ENCODE results near the gene BIRC7. TPM values are rescaled to one million over a fixed set of nuclear protein-coding genes. Genes with fewer than 3 reads are reported as not detected.

Gene BIRC7
- total RNA-seq, 1 experiment from 2014 or later, result 0.96 TPM

GRCh38 chr20:63264519-63264918, 28.8 kb downstream of the BIRC7 start:
- TF ChIP-seq CTCF (IDR thresholded peaks at IDR 0.05 in 2 of 3, conservative IDR thresholded peaks at IDR 0.05 in 1 of 3; ENCODE audit: borderline replicate concordance in 1 of 3, insufficient read depth in 1 of 3, low read depth in 2 of 3, low read length in 2 of 3) (no peak), ELF1 (IDR thresholded peaks at IDR 0.05; ENCODE audit: borderline replicate concordance, low read depth) (no peak), EZH2 (IDR thresholded peaks at IDR 0.05) (no peak), ATF3 (IDR thresholded peaks at IDR 0.05) (no peak), FOSL1 (IDR thresholded peaks at IDR 0.05; ENCODE audit: low read depth) (no peak), REST (IDR thresholded peaks at IDR 0.05; ENCODE audit: low read depth) (no peak)
- no peaks in the 10 kb centered on the region for H3K9me3 ChIP-seq (ENCODE audit: control insufficient read depth in 1 of 2, insufficient read depth in 1 of 2, low read depth in 1 of 2, low read length in 2 of 2)
- BruUV-seq (replicated peaks), result no TSS peak
- no peak for DNase-seq (ENCODE audit: low read depth, low spot score)
- no peaks in the 10 kb centered on the region for H3K9me2 ChIP-seq (ENCODE audit: insufficient read depth)
- no peak overlapping the region for H3K4me3 ChIP-seq (replicated peaks in 1 of 2; ENCODE audit: low read depth in 1 of 2, low read length in 2 of 2)
- ChIA-PET CTCF (no interaction called here), RAD21 (ENCODE audit: low non-redundant PET in 1 of 2, low total read pairs in 2 of 2, uncharacterized antibody in 2 of 2, unreplicated experiment in 2 of 2) (no interaction called here), POLR2A (no interaction called here)
- H3K79me2 ChIP-seq (ENCODE audit: insufficient read depth, low read length), result no peaks in the 10 kb centered on the region
- no peaks in the 10 kb centered on the region for H3K27me3 ChIP-seq (ENCODE audit: insufficient read depth, low read length)
- H2AFZ ChIP-seq (ENCODE audit: low read depth, low read length, poor library complexity, severe bottlenecking), result no peak overlapping the region
- H3K36me3 ChIP-seq (ENCODE audit: control insufficient read depth in 1 of 2, insufficient read depth in 2 of 2, low read length in 2 of 2), result no peaks in the 10 kb centered on the region
- intact Hi-C loops (cut with micrococcal nuclease), result no loop called here
- H3K9ac ChIP-seq (ENCODE audit: low read length), result no peak overlapping the region
- ATAC-seq, result no peak
- H3K27ac ChIP-seq (ENCODE audit: low read depth, low read length), result no peak overlapping the region
- no peaks in the 10 kb centered on the region for H4K20me1 ChIP-seq (ENCODE audit: insufficient read depth)
- H3K4me2 ChIP-seq (ENCODE audit: low read length), result no peak overlapping the region
- peaks cover 0 to 9% of the 10 kb centered on the region in 2 experiments; a peak in 1 of 4 replicates for H3K4me1 ChIP-seq (ENCODE audit: control insufficient read depth in 1 of 2, insufficient read depth in 2 of 2, low read length in 2 of 2)
